Measurements from ENCODE around the gene CCDC178. TPM values are rescaled to one million over a fixed set of nuclear protein-coding genes. Genes with fewer than 3 reads are reported as not detected.

Gene CCDC178
- total and polyA plus RNA-seq, 12 donors, result 0.13 to 6.5 (median 0.87) TPM; not detected in 5

- intact Hi-C loops (cut with DNase I), result no loop called here
- DNase-seq, result no peak
- TF ChIP-seq, protein P1, sequence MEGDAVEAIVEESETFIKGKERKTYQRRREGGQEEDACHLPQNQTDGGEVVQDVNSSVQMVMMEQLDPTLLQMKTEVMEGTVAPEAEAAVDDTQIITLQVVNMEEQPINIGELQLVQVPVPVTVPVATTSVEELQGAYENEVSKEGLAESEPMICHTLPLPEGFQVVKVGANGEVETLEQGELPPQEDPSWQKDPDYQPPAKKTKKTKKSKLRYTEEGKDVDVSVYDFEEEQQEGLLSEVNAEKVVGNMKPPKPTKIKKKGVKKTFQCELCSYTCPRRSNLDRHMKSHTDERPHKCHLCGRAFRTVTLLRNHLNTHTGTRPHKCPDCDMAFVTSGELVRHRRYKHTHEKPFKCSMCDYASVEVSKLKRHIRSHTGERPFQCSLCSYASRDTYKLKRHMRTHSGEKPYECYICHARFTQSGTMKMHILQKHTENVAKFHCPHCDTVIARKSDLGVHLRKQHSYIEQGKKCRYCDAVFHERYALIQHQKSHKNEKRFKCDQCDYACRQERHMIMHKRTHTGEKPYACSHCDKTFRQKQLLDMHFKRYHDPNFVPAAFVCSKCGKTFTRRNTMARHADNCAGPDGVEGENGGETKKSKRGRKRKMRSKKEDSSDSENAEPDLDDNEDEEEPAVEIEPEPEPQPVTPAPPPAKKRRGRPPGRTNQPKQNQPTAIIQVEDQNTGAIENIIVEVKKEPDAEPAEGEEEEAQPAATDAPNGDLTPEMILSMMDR (IDR thresholded peaks at IDR 0.05), result no peak
- no peak for TF ChIP-seq POLR2A (IDR thresholded peaks at IDR 0.05)
- Histone ChIP-seq H3K4me1 (replicated peaks in 1 of 2) (no peaks in the 10 kb centered on the region), H3K36me3 (replicated peaks in 1 of 2) (no peaks in the 10 kb centered on the region), H3K4me3 (no peak overlapping the region), H3K27ac (no peak overlapping the region), H3K27me3 (no peaks in the 10 kb centered on the region), H3K9me3 (replicated peaks in 1 of 3) (no peaks in the 10 kb centered on the region)
- WGBS, 4 donors, result 61 to 76% (median 71%) methylated on average over 1 of the region's 1 CpG
These were observed 133.0 kb downstream of the CCDC178 start for GRCh38 chr18:33307520-33307919.

GRCh38 chr18:33304277-33304676 is 136.2 kb downstream of the CCDC178 start:
- 67 to 78% (median 73%) methylated on average over 3 of the region's 3 CpGs for WGBS, 4 donors
- H3K4me3 ChIP-seq, result no peak overlapping the region
- H3K4me1 ChIP-seq (replicated peaks in 1 of 2), result no peaks in the 10 kb centered on the region
- no peak overlapping the region for H3K27ac ChIP-seq
- intact Hi-C loops (cut with DNase I), result no loop called here
- H3K27me3 ChIP-seq, result no peaks in the 10 kb centered on the region
- no peaks in the 10 kb centered on the region for H3K9me3 ChIP-seq (replicated peaks in 1 of 3)
- no peak for DNase-seq
- H3K36me3 ChIP-seq (replicated peaks in 1 of 2), result no peaks in the 10 kb centered on the region
- no peak for TF ChIP-seq POLR2A (IDR thresholded peaks at IDR 0.05)
- TF ChIP-seq, protein P1 (IDR thresholded peaks at IDR 0.05), result no peak

DNA sequence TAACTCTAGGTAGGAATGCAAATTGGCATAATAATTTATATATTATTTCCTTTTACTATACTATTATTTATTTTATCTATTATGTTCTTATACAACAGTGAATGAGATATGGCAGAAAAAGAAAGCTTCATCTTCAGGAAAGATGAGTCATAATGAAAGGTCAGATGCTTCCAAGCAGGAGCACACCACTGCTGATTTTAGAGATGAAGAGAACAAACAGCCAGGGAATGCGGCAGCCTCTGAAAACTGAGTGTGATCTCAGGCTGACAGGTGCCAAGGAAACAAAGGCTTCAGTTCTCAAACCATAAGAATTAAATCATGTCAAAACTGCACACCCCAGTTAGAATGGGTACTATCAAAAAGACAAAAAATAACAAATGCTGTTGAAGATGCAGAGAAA is 149.0 kb downstream of the CCDC178 start:
- no peak overlapping the region for H3K27ac ChIP-seq
- intact Hi-C loops (cut with DNase I), result no loop called here
- 21 to 36% (median 31%) methylated on average over 1 of the region's 1 CpG for WGBS, 4 donors
- H3K4me3 ChIP-seq, result no peak overlapping the region
- no peak for DNase-seq
- TF ChIP-seq, protein P1 (IDR thresholded peaks at IDR 0.05), result no peak
- TF ChIP-seq POLR2A (IDR thresholded peaks at IDR 0.05), result no peak
- H3K36me3 ChIP-seq (replicated peaks in 1 of 2), result no peaks in the 10 kb centered on the region
- no peaks in the 10 kb centered on the region for H3K27me3 ChIP-seq
- no peaks in the 10 kb centered on the region for H3K9me3 ChIP-seq (replicated peaks in 1 of 3)
- no peaks in the 10 kb centered on the region for H3K4me1 ChIP-seq (replicated peaks in 1 of 2)

DNA sequence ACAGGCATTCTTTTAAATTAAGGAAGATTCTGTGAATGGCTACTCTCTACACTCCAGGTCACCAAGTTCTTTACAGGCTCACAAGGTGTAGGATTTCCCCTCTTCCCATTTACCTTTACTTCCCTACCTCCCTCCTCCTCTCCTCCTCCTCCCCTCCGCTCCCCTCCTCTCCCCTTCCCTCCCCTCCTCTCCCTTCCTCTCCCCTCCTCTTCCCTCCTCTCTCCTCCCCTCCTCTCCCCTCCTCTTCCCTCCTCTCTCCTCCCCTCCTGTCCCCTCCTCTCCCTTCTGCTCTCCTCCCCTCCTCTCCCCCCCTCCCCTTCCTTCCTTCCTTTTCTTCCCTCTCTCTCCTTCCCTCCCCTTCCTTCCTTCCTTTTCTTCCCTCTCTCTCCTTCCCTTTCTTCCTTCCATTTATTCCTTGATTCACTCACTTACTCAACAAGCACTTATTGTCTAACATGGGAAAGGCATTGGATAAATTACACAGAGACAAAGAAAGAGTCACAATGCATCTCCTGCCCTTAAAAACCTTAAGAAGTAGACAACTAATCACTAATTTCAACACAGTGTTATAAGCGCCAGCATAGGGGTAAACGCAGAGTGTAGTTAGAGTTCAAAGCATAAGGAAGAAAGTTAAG is 152.3 kb downstream of the CCDC178 start:
- Histone ChIP-seq H3K4me3 (no peak overlapping the region), H3K4me1 (replicated peaks in 1 of 2) (no peaks in the 10 kb centered on the region), H3K36me3 (replicated peaks in 1 of 2) (no peaks in the 10 kb centered on the region), H3K9me3 (replicated peaks in 1 of 3) (no peaks in the 10 kb centered on the region), H3K27me3 (no peaks in the 10 kb centered on the region), H3K27ac (no peak overlapping the region)
- WGBS, 4 donors, result 78 to 90% (median 86%) methylated on average over 3 of the region's 3 CpGs
- intact Hi-C loops (cut with DNase I), result no loop called here
- no peak for TF ChIP-seq POLR2A (IDR thresholded peaks at IDR 0.05)
- TF ChIP-seq, protein P1 (IDR thresholded peaks at IDR 0.05), result no peak
- DNase-seq, result no peak

Measured in adrenal gland (tissue), 12 donors.